GM12891 (cell line): ENCODE data around the gene DNAJC3.

ENCODE experiments used
- POLR2A ChIP-seq: IDR thresholded peaks from 2 replicates; pipeline ENCODE4 v1.6.1; 2011; ENCODE audit warnings: low read depth, low read length, control low read depth
- POLR2AphosphoS5 ChIP-seq: IDR thresholded peaks from 2 replicates; pipeline ENCODE4 v1.6.1; 2011; ENCODE audit warnings: low read depth, low read length, control low read depth
- TAF1 ChIP-seq: IDR thresholded peaks from 2 replicates; pipeline ENCODE4 v1.6.1; 2011; ENCODE audit warnings: low read depth, low read length, control low read depth

GRCh38 chr13:95676762-95677563 is at the start of gene DNAJC3:
- peak; percentile 95 for TF ChIP-seq POLR2AphosphoS5
- peak; percentile 84 for TF ChIP-seq TAF1
- TF ChIP-seq POLR2A: peak; percentile 96
